Esophagus squamous epithelium (tissue), 4 donors: ENCODE measurements around the gene TNP2.

Source experiments
- POLR2A ChIP-seq, 4 donors: fragments of 450-650 bp; IDR thresholded peaks; one replicate each; pipeline ENCODE4 v1.6.1; 2017; ENCODE audit warnings: antibody characterized with exemption in 4 of 4, mild to moderate bottlenecking in 4 of 4, moderate library complexity in 3 of 4
- TF ChIP-seq, protein P1 (sequence below), 6 experiments: fragments of 450-650 bp in 4 of 6; fragments of 200-600 bp in 2 of 6; sonication (generic) in 2 of 6; IDR thresholded peaks; one replicate each; pipeline ENCODE4 v1.5.1; 2016 to 2019; ENCODE audit warnings: antibody characterized with exemption in 6 of 6, mild to moderate bottlenecking in 4 of 6, moderate library complexity in 4 of 6

GRCh38 chr16:11258553-11259492, 10.3 kb downstream of the TNP2 start:
- no peak for TF ChIP-seq POLR2A (IDR thresholded peaks at IDR 0.05)
- TF ChIP-seq, protein P1, sequence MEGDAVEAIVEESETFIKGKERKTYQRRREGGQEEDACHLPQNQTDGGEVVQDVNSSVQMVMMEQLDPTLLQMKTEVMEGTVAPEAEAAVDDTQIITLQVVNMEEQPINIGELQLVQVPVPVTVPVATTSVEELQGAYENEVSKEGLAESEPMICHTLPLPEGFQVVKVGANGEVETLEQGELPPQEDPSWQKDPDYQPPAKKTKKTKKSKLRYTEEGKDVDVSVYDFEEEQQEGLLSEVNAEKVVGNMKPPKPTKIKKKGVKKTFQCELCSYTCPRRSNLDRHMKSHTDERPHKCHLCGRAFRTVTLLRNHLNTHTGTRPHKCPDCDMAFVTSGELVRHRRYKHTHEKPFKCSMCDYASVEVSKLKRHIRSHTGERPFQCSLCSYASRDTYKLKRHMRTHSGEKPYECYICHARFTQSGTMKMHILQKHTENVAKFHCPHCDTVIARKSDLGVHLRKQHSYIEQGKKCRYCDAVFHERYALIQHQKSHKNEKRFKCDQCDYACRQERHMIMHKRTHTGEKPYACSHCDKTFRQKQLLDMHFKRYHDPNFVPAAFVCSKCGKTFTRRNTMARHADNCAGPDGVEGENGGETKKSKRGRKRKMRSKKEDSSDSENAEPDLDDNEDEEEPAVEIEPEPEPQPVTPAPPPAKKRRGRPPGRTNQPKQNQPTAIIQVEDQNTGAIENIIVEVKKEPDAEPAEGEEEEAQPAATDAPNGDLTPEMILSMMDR (IDR thresholded peaks at IDR 0.05) = no peak
